PC-3 (cell line): ENCODE results near the gene CROCC. TPM values are rescaled to one million over a fixed set of nuclear protein-coding genes. Genes with fewer than 3 reads are reported as not detected.

Experiments used
- ATAC-seq: fragments of 200-7000 bp; cut with Tn5 transposase; 2 replicates; pipeline ENCODE4 v1.9.1; 2020; ENCODE audit warnings: mild to moderate bottlenecking, moderate library complexity
- BruUV-seq: library from RNA; stranded (reverse); fragments of 400-500 nt; replicated peaks from 2 replicates; lab custom pipeline; 2021; lab: Mats Ljungman, UMichigan
- CTCF ChIA-PET: fragments of 300-600 bp; sonication (Branson Sonifier 250); formaldehyde crosslinking; loops from one replicate; lab custom pipeline; 2022; ENCODE audit warnings: antibody characterized with exemption; lab: Charles Lee
- POLR2A ChIA-PET: fragments of 300-600 bp; sonication (Branson Sonifier 250); formaldehyde crosslinking; loops from one replicate; lab custom pipeline; 2022; ENCODE audit warnings: antibody characterized with exemption; ENCODE audit not compliant: unreplicated experiment; lab: Charles Lee
- DNase-seq: peaks from one replicate; pipeline ENCODE4 v3.0.0-alpha.2; 2015
- H2AFZ ChIP-seq: fragments of 300-600 bp; sonication (generic); 2 replicates; pipeline ENCODE4 v1.6.0; 2016; ENCODE audit warnings: antibody characterized with exemption, low read length
- H3F3A ChIP-seq: fragments of 300-600 bp; sonication (generic); one replicate; pipeline ENCODE4 v1.6.0; 2017; ENCODE audit warnings: antibody characterized with exemption, low read length, control low read depth, mild to moderate bottlenecking; ENCODE audit not compliant: unreplicated experiment
- H3K27ac ChIP-seq: fragments of 300-600 bp; sonication (generic); 2 replicates; pipeline ENCODE4 v1.5.1; 2016; ENCODE audit warnings: mild to moderate bottlenecking, low read length
- H3K27me3 ChIP-seq: fragments of 300-600 bp; sonication (generic); 2 replicates; pipeline ENCODE4 v1.6.1; 2016; ENCODE audit warnings: low read length, mixed read lengths
- H3K36me3 ChIP-seq: fragments of 300-600 bp; sonication (generic); 2 replicates; pipeline ENCODE4 v1.6.1; 2016; ENCODE audit warnings: low read depth, mixed run types, low read length, mixed read lengths
- H3K4me1 ChIP-seq: fragments of 300-600 bp; sonication (generic); 2 replicates; pipeline ENCODE4 v1.5.1; 2016; ENCODE audit warnings: low read length; ENCODE audit not compliant: insufficient read depth
- H3K4me2 ChIP-seq: fragments of 300-600 bp; sonication (generic); 2 replicates; pipeline ENCODE4 v1.6.0; 2016; ENCODE audit warnings: low read length
- H3K4me3 ChIP-seq: fragments of 300-600 bp; sonication (generic); 2 replicates; pipeline ENCODE4 v1.5.1; 2016; ENCODE audit warnings: mild to moderate bottlenecking, low read length, mixed read lengths
- H3K79me2 ChIP-seq: fragments of 300-600 bp; sonication (generic); 2 replicates; pipeline ENCODE4 v1.6.1; 2017; ENCODE audit warnings: low read length, mixed read lengths
- H3K9ac ChIP-seq: fragments of 300-600 bp; sonication (generic); 2 replicates; pipeline ENCODE4 v1.6.0; 2016; ENCODE audit warnings: mild to moderate bottlenecking, low read length
- H3K9me2 ChIP-seq: fragments of 300-600 bp; sonication (generic); replicated peaks from 2 replicates; pipeline ENCODE4 v1.6.1; 2016; ENCODE audit warnings: mixed run types, low read length, mixed read lengths
- H3K9me3 ChIP-seq: fragments of 300-600 bp; sonication (generic); 2 replicates; pipeline ENCODE4 v1.6.1; 2016; ENCODE audit warnings: low read length, mixed read lengths
- H4K20me1 ChIP-seq: fragments of 300-600 bp; sonication (generic); 2 replicates; pipeline ENCODE4 v1.6.1; 2016; ENCODE audit warnings: low read length, mixed read lengths
- EZH2 ChIP-seq: fragments of 300-600 bp; sonication (generic); IDR thresholded peaks from one replicate; pipeline ENCODE4 v1.6.1; 2017; ENCODE audit warnings: antibody characterized with exemption, mild to moderate bottlenecking, low read length; ENCODE audit not compliant: unreplicated experiment
- EZH2phosphoT487 ChIP-seq: fragments of 300-600 bp; sonication (generic); IDR thresholded peaks from 2 replicates; pipeline ENCODE4 v1.6.1; 2018; ENCODE audit warnings: mild to moderate bottlenecking, antibody characterized with exemption, low read length, borderline replicate concordance
- intact Hi-C: fragments of 100-400 bp; cut with micrococcal nuclease; formaldehyde crosslinking; loops from 2 replicates; pipeline ENCODE4 v1.9.0; 2023
- total RNA-seq: library from RNA; depleted of rRNA; stranded (reverse); fragments of >200 nt; gene quantifications from 2 replicates; pipeline ENCODE4 v1.2.3, GENCODE V29; 2014
- TF ChIP-seq, protein P1 (sequence below): fragments of 300-600 bp; sonication (generic); conservative IDR thresholded peaks from 2 replicates; pipeline ENCODE4 v1.5.1; 2017; ENCODE audit warnings: antibody characterized with exemption, low read depth, mild to moderate bottlenecking, low read length

The CROCC gene
- total RNA-seq, 1 experiment from 2014 or later = 24.6 TPM

DNA sequence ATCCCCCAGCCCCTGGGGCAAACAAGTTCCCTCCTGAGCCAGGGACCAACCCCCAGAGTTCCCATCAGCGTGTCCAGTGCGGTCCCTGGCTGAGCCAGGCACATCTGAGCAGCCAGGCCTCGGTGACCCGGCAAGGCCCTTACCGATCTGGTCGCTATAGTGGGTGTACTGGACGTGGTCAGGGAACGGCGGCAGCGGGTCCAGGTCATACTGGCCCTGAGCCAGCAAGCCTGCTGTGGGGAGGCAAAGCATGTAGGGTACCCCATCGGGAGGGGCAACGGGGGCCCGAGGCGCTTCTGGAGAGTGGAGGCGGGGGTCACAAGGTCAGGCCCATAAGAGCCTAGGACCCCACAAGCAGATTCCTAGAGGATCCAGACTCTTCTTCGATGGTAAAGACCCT lies 55.2 kb downstream of the CROCC start:
- H2AFZ ChIP-seq = no peak overlapping the region
- no peak for DNase-seq
- H3K27ac ChIP-seq = no peak overlapping the region
- no peak overlapping the region for H3K9ac ChIP-seq
- peaks cover 14% of the 10 kb centered on the region for H3K4me1 ChIP-seq
- CTCF ChIA-PET = no interaction called here
- no peaks in the 10 kb centered on the region for H3F3A ChIP-seq
- no peaks in the 10 kb centered on the region for H4K20me1 ChIP-seq
- H3K79me2 ChIP-seq = no peaks in the 10 kb centered on the region
- no peaks in the 10 kb centered on the region for H3K36me3 ChIP-seq
- ATAC-seq = no peak
- BruUV-seq = no TSS peak
- no peak overlapping the region for H3K4me2 ChIP-seq
- no peak for TF ChIP-seq EZH2phosphoT487
- TF ChIP-seq EZH2 = no peak
- TF ChIP-seq, protein P1, sequence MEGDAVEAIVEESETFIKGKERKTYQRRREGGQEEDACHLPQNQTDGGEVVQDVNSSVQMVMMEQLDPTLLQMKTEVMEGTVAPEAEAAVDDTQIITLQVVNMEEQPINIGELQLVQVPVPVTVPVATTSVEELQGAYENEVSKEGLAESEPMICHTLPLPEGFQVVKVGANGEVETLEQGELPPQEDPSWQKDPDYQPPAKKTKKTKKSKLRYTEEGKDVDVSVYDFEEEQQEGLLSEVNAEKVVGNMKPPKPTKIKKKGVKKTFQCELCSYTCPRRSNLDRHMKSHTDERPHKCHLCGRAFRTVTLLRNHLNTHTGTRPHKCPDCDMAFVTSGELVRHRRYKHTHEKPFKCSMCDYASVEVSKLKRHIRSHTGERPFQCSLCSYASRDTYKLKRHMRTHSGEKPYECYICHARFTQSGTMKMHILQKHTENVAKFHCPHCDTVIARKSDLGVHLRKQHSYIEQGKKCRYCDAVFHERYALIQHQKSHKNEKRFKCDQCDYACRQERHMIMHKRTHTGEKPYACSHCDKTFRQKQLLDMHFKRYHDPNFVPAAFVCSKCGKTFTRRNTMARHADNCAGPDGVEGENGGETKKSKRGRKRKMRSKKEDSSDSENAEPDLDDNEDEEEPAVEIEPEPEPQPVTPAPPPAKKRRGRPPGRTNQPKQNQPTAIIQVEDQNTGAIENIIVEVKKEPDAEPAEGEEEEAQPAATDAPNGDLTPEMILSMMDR = no peak
- H3K9me2 ChIP-seq = no peaks in the 10 kb centered on the region
- no peaks in the 10 kb centered on the region for H3K27me3 ChIP-seq
- no peaks in the 10 kb centered on the region for H3K9me3 ChIP-seq
- intact Hi-C loops = no loop called here
- POLR2A ChIA-PET = no interaction called here
- no peak overlapping the region for H3K4me3 ChIP-seq

DNA sequence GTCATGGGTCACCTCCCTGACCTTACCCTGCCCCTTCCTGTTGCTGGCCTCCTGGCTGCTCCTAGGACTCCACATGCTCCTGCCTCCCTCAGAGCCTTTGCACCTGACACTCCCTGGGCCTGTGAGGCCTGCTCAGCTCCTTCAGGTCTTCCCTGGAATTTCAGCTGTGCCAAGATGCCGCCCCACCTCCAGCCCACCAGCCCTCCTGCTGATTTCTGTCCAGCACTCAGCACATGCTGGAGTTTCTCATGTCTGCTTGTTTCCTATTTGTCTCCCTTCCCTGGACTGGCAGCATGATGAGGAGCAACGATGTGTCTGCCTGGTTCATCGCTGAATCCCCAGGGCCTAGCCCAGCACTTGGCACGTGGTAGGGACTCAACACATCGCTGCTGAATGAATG lies 55.6 kb downstream of the CROCC start:
- BruUV-seq = no TSS peak
- H3K36me3 ChIP-seq = no peaks in the 10 kb centered on the region
- DNase-seq (no peak), ATAC-seq (no peak)
- H2AFZ ChIP-seq = no peak overlapping the region
- H3K27ac ChIP-seq = no peak overlapping the region
- no peaks in the 10 kb centered on the region for H3F3A ChIP-seq
- ChIA-PET CTCF (no interaction called here), POLR2A (no interaction called here)
- H3K27me3 ChIP-seq = no peaks in the 10 kb centered on the region
- no peak overlapping the region for H3K4me2 ChIP-seq
- no peaks in the 10 kb centered on the region for H4K20me1 ChIP-seq
- no peak overlapping the region for H3K9ac ChIP-seq
- intact Hi-C loops = no loop called here
- no peaks in the 10 kb centered on the region for H3K9me2 ChIP-seq
- H3K9me3 ChIP-seq = no peaks in the 10 kb centered on the region
- TF ChIP-seq EZH2phosphoT487 (no peak), EZH2 (no peak)
- TF ChIP-seq, protein P1 = no peak
- no peak overlapping the region for H3K4me3 ChIP-seq
- peaks cover 18% of the 10 kb centered on the region for H3K4me1 ChIP-seq
- no peaks in the 10 kb centered on the region for H3K79me2 ChIP-seq

DNA sequence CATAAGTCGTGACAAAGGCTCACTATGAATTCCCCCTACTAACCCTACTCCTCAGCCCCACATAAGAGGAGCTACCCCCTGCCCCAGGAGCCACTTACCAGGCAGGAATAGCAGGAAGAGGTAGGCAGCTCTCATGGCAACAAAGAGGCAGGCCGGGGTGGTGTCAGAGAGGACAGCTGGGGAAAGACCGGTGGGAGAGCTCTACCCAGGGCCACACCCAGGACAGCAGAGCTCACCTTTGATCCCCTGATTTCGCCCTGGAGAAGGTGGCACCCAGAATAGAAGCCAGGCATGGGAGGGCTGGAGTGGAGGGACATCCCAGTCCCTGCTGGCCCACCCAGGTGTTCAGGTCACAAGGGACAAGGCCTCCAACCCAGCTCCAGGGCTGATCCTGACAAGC lies 56.4 kb downstream of the CROCC start:
- Histone ChIP-seq H2AFZ (no peak overlapping the region), H3K4me2 (no peak overlapping the region), H4K20me1 (no peaks in the 10 kb centered on the region), H3K27me3 (no peaks in the 10 kb centered on the region), H3K9ac (no peak overlapping the region), H3K9me3 (no peaks in the 10 kb centered on the region), H3F3A (no peaks in the 10 kb centered on the region), H3K4me3 (no peak overlapping the region), H3K36me3 (no peaks in the 10 kb centered on the region), H3K4me1 (peaks cover 23% of the 10 kb centered on the region), H3K79me2 (no peaks in the 10 kb centered on the region), H3K27ac (no peak overlapping the region), H3K9me2 (no peaks in the 10 kb centered on the region)
- ChIA-PET POLR2A (interaction anchor here (0.7 kb wide), 1 partner anchor 257 kb away, joined by 3 read pairs; no protein-coding TSS in a partner anchor), CTCF (no interaction called here)
- DNase-seq = no peak
- no TSS peak for BruUV-seq
- no peak for ATAC-seq
- TF ChIP-seq EZH2 (no peak), EZH2phosphoT487 (no peak)
- TF ChIP-seq, protein P1 = no peak
- intact Hi-C loops = no loop called here
